A673 (cell line): Measurements from ENCODE around the gene TMEM184A.

Experiments used
- EZH2 ChIP-seq: fragments of 200-600 bp; sonication (generic); IDR thresholded peaks from 2 replicates; pipeline ENCODE4 v1.6.1; 2017; ENCODE audit warnings: borderline replicate concordance, low read depth, mild to moderate bottlenecking, mixed read lengths, antibody characterized with exemption, low read length; ENCODE audit not compliant: poor library complexity, severe bottlenecking
- TF ChIP-seq, protein P1 (sequence below): fragments of 300-800, 200-600 bp; sonication (generic); conservative IDR thresholded peaks from 2 replicates; pipeline ENCODE4 v1.5.1; 2017; ENCODE audit warnings: low read depth, mild to moderate bottlenecking, antibody characterized with exemption, low read length, moderate library complexity, mixed read lengths

GRCh38 chr7:1536455-1536742 lies 19.6 kb downstream of the TMEM184A start:
- TF ChIP-seq, protein P1, sequence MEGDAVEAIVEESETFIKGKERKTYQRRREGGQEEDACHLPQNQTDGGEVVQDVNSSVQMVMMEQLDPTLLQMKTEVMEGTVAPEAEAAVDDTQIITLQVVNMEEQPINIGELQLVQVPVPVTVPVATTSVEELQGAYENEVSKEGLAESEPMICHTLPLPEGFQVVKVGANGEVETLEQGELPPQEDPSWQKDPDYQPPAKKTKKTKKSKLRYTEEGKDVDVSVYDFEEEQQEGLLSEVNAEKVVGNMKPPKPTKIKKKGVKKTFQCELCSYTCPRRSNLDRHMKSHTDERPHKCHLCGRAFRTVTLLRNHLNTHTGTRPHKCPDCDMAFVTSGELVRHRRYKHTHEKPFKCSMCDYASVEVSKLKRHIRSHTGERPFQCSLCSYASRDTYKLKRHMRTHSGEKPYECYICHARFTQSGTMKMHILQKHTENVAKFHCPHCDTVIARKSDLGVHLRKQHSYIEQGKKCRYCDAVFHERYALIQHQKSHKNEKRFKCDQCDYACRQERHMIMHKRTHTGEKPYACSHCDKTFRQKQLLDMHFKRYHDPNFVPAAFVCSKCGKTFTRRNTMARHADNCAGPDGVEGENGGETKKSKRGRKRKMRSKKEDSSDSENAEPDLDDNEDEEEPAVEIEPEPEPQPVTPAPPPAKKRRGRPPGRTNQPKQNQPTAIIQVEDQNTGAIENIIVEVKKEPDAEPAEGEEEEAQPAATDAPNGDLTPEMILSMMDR, result no peak
- no peak for TF ChIP-seq EZH2
